MV-4-11 (cell line): ENCODE data around the gene PPIP5K1.
A peak's percentile ranks its signal among the peaks of the same experiment; 100 is the strongest.

Source experiments
- DNase-seq: peaks from one replicate; lab custom pipeline; 2025; lab: John Stamatoyannopoulos, UW

The PPIP5K1 gene

DNA sequence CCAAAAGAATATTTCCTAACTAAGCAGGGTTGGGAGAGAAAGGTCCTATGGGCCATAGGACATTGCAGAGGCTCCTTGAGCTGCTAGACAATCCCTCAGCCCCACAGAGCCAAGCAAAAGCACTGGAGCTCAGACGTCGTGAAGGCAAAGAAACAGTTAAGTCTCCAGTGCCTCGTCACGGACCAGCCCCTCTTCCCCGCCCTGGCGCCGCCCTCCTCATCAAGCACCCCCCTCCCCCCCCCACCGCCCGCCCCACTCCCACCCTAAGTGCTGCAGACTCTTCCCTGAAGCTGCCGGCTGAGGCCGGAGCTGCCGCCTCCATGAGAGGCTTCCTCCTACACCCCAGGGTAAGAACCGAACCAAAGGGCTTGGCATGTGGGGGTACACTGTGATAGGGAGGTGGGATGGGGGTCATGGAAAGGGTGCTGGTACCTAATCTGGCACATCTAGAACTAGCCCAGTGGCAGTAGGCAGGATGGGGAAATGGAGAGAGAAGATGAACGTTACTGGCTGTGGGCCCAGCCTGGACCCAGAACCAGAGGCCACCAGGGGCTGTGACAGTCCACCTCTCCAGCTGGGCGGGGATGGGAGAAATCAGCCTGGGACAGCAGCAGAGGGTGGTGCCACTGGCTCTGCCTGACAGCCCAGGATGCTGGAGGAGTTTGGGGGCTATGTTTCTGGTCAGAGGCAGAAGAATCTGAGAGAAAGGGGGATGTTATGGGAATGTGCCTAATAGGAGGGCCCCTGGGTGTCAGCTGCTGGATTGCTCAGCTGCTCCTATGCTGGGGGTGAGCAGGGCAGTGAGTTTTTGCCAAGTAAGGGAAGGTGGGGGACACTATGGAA is 72.4 kb downstream of the PPIP5K1 start, which contains the start of gene MAP1A:
TSS of gene MAP1A (plus strand) at position 255 of the 843 bp plus-strand sequence. CDS start 3,866 bp downstream, outside the sequence.
- DNase-seq, result no peak

DNA sequence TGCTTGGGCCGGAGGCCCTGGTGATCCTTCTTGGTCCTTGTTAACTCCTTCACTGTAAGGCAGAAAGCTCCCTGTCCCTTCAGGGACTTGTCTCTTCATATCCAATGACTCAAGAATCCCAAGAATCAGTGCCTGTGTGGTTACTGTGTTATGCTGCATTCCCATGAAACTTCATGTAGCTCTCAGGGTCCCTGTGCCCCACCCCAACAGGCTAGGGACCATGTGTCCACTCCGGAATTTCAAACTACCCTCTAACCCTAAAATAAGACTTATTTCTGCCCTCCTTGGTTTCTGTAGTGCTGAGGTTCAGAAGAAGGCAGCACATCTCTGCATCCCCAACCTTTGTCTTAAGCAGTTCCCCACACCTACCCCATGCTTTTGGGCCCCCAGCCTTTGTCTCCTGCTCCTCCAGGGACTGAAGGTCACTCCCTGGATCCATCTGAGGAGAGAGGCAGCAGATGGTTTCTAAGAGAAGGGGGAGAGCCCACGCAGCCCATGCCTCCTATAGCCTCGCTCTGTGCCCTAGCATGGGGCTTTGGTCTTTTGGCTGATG is 73.1 kb downstream of the PPIP5K1 start:
- DNase-seq, result no peak

DNA sequence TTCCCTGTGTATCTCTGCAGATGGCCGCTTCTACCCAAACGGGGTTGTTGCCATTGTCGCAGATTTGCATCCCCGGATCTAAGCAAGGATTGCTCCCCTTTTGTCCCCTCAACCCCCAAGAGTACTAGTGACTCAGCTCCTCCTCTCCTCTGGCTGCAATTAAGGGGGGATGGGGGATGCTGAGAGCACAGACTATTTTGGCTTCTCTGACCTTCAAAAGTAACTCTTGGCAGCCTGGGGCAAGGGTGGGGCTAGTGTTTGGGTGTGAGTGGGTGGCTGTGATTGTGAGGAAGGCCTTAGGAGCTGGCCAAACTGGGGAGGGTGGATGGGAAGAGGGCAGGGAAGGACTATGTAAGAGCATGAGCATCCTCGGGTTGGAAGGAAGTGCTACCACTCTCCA is 73.8 kb downstream of the PPIP5K1 start:
- DNase-seq, result no peak

DNA sequence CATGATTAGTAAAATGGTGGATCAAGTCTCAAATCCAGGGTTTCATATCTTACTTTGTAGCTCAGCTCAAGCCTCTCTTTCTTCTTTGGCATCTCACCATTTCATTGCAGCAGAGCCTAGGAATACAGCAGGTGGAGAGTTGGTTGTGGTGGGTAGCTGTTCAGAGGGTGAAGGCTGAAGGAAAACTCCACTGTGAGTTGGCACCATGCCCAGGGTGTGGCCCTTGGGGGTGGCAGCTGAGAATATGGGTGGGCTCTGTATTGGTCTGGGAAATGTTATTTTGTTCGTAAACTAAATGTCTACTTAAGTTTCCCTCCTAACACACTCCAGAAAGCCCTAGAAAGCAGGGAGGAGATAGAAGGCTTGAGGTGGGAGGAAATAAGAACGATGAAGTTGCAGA is 74.3 kb downstream of the PPIP5K1 start:
- no peak for DNase-seq

DNA sequence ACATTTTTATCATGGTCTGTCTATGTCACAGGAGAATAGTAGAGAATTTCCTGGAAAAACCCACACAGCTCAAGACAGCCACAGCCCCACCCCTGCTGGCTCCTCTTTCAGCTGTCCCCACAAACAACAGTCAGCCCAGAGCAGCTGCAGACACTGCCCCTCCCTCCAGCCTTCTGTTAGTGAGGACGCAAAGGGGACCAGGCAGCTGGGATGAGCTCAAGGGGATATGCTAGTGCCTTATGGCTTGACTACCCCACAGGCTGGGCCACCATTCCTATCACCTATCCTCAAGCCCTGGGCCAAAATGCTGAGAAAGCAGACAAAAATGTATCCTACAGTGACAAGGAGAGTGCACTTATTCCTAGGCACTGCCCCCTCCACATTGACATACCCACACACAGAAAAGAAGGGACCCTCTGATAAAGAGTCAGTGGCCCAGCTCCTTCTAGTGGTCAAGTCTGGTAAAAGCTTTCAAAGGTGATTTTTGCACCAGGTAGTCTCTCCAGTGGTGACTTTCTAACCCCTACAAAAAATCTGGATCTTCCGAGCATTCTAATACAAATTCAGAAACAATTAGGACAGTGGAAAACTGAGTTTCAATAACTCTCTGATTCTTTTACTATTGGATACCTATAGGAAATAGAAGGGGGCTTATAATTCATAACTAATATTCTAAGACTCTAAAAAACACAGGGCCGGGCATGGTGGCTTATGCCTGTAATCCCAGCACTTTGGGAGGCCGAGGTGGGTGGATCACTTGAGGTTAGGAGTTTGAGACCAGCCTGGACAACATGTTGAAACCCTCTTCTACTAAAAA is 75.6 kb downstream of the PPIP5K1 start:
- DNase-seq, result peak; percentile 65

DNA sequence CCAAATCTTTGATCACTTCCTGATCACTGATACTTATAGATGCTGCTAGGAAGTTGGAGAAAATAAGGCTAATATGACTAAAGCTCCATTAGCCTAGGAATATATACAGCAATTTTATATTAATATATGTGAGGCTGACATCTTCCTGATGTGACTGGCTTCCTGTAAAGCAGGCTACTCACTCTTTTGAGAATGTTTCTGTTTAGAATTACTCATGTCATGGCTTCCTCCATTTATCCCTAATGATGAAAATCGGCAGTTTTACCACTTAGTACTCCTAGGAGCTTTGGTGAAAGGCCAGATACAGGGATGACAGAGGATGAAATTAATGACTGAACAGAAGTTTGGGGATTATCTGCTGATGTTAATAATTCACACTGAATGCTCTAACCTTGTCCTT is 76.5 kb downstream of the PPIP5K1 start:
- DNase-seq, result no peak

DNA sequence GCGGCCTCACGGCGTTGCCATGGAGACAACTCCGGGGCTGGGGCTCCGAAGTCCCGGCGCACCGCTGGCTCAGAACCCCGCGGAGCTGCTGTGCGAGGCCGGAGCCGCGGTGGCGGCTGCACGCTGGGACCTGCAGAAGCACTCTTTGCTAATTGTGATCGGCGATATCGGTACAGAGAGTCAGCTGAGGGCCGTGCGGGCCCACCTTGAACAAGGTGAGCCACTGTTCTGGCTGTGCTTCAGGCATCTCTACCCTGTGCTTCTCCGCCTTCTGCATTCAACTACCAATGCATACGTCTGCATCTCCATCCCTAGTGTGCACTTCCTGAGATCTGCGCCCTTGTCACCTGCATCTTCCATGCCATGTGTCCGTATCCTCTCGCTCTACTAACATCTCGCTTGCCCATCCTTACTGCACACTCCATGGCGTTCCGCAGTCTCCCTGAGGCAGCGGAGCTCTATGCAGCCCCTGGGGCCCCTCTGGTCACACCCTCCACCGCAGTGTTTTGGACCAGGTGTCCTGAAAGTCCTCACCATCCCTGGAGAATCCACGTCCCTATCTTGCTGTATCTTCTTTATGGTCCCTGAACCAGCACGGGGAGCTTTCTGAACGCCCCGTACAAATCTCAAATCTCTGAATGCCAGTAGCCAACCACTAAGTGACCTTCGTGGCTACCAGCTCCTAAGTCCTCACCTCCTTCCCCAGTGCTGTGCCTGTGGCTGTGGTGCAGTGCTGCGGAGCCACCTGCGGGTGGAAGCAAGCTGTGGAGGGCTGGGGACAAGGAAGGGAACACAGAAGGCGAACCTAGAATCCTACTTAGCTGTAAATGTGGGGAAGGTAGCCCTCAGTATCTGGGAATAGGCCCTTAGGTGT is 78.8 kb downstream of the PPIP5K1 start:
- DNase-seq, result peak; percentile 20

DNA sequence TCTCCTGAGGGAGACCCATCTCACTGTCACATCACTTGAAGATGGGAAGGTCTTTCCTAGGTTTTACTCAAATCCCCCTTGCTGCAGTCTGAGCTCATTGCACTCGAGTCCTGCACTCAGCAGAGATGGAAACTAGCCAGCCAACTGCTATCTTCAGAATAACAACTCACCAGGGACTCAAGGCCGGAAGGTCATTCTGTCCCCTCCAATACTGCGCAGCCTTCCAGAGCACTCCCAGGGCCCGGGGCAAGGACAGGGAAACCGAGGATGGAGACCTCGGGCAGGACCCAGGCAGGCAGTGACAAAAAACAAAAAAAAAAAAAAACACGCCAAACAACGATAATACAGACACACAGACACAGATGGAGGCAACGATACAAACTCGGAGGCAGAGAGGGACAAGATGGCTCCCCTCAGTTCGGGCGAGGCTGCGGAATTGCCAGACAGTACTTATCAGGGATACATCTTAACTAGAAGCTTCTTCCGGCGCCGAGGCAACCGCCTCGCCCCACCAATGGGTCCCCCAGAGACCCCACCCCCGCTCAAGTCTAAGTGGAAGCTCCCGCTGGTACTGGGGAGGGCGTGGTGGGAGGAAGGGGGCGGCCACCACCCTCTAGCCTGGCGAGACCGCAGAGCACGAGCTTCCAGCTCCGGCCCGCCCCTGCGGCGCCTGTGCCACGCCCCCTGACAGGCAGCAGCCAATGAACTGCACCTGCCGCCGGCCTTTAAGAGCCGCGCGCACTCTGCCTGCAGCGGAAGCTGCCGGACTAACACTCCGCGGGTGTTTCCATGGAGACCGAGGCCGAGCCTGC is 79.6 kb downstream of the PPIP5K1 start:
- peak; percentile 99 for DNase-seq

DNA sequence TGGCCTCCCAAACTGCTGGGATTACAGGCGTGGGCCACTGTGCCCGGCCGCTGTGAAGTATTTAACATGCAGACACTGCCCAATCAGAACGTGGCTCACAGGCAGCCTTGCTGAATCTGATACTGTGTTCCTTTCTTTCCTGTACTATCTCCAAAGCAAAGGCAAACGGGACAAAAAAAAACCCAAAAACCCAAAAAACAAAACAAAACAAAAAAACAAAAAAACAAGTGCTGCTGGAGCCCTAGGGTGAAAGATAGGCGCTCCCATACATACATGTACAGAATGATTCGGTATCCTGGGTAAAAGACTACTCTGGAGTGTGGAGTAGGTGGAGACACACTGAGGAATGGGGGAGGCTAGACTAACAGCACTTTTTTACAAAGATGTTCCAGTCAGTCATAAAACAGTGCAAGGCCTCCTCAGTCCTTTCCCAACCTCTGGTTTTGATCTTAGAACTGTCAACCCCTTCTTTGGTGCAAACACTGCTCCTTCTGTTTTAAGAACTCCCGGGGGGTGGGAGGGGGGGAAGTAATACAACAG is 80.3 kb downstream of the PPIP5K1 start:
- DNase-seq, result no peak

DNA sequence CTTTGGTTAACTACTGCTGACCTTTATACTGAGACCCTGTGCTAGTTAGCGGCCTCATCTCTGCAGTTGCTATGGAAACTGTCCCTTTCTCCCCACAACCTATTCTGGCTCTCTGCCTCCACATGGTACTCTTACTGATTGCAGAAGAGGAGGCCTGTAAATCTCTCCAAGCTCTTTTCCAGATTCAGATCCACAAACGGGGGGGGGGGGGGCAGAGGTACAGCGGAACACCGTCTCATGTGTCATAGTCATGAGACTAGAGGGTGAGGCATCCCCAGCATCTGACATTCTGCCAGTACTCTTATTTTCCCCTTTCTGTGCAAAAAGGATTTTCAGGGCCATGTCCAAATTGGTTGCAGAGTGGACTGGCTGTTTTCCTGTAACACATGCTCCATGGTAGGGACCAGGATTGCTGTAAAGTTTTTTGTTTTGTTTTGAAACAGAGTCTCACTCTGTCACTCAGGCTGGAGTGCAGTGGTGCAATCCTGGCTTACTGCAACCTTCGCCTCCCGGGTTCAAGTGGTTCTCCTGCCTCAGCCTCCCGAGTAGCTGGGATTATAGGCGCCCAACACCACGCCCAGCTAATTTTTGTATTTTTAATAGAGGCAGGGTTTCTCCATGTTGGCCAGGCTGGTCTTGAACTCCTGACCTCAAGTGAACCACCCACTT is 80.9 kb downstream of the PPIP5K1 start:
- DNase-seq, result no peak

DNA sequence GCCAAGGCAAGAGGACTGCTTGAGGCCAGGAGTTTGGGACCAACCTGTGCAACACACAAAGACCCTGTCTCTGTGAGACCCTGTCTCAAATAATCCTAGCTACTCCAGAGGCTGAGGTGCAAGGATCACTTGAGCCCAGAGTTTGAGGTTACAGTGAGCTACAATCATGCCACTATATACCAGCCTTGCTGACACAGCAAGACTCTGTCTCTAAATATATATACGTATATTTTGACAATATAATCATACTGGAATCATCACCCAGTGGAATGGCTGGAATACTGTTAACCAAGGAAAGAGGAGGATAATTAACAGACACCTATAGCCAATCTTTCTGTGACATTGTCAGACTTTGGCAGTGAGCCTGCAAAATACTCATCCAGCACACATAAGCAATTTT is 81.6 kb downstream of the PPIP5K1 start:
- DNase-seq, result no peak

DNA sequence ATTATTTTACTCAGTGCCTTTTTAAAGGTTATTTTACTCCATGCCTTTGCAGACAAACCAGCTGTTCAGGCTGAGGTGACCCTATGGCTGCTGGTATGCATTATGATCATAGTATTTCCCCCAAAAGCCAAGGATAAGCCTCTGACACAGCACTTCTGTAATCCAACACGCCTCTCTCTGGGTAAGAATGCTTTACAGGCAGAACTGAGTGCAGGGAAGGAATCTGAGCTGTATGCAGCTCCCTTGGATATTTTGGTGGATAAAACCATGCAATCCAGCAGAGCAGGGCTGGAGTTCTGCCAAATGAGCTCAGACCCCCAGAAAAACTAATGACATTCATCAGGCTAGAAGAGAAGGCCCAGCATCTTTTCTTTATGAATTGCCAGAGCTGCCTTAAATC is 84.3 kb downstream of the PPIP5K1 start:
- no peak for DNase-seq

DNA sequence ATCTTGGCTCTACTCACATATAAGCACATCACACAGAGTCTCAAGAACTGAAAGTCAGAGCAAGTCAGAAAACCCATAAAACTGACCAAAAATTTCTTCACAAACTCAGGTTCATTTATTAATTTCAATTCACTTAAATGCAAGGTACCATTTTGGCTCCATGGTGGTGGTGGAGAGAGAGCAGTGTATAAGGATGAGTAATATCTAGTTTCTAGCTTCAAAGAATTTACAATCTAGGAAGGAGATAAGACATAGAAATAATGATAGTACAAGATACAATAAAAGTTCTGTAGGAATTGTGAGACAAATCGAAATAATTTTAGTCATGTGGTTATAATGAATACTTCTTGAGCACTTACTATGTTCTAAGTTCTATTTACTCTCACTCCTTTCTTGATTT is 90.4 kb downstream of the PPIP5K1 start:
- DNase-seq, result no peak

DNA sequence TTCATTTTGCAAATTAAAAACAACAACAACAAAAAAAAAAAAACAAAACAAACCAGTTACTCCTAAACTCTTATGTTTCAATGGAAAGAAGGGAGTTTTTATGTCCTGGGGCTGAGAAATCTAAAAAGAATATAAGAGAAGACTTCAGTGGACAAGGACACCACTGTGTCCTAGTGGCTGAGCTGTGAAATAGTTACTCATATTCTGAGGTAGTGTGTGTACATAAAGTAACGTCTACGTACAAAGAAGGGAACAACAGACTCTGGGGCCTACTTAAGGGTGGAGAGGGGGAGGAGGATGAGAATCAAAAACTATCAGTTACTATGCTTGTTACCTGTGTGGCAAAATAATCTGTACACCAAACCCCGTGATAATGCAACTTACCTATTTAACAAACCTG is 91.0 kb downstream of the PPIP5K1 start:
- no peak for DNase-seq

DNA sequence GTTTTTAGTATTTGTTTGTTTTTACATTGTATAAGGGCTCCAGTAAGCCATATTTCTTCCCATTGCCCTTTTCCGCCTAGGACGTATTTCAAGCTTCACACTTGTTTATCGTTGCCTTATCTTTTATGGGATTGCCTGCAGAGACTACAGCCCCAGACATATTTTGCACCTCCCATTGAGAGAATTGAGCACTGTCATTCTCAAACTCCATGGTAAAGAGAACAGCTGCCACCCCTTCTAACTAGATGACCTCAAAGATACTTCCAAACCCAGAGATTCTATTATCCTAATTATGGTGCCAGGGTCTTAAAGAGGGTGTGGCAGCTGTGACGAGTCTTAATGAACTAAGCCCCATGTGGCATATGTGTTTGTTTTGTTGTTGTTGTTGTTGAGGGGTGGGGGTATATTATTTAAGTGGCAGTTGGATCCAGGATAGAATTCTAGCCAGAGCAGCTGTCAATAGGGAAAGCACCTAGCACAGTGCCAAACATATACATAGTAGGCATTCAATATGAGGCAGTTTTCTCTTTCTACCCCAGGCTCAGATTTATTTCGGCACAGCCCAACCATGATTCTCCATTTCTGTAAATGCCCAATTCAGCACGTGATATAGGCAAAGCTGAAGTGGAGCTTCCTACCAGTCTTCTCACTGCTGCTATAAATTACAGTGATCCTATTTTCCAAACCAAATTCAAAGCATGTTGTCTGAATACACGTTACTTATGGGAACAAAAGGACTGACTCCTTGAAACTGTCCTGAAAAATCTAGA is 96.1 kb downstream of the PPIP5K1 start:
- DNase-seq, result no peak

DNA sequence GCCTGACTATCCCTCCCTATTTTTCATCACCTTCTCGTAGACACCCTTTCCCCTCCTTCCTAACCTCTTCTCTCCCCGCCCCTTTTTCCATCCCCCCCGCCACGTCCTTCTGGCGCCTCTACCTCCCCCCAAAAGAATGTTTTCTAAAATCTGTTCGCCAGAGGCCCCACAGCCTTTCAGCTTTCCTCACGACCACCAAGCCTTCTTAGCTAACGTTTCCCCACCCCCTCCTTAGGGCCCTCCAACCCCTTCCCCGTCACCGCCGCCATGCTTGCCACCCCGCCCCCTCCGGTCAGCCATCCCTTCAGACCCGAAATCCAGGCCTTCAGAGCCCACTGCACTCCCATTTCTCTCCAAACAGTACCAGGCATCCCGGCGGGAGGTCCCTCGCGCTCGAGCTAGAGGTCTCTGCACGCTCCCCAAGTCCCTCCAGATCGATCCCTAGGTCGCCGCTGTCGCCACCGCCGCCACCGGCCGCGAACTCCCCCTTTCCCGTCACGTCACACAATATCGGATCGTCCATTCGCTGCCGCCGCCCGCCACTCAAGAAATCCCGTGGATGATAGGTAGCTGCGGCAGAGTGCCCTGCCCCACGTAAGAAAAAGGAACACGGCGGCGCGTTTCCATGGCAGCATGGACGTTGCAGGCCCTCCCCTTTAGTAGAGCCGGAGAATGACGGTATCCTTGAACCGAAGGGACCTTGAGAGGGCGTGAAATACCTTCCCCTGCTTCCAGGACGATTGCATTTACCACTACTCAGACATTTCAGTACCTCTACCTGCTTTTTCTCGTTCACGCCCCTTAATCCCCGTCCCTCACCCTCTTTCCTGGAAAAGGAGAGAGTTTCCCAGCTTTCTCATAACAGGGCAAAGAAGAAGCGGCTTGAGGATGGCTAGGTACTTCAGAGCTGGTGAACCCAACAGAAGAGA is 97.1 kb downstream of the PPIP5K1 start, which contains the start of gene TP53BP1:
TSS of gene TP53BP1 (minus strand) at position 484 of the 929 bp plus-strand sequence. CDS start at position 371, 113 bp downstream.
- DNase-seq, result peak; percentile 94

DNA sequence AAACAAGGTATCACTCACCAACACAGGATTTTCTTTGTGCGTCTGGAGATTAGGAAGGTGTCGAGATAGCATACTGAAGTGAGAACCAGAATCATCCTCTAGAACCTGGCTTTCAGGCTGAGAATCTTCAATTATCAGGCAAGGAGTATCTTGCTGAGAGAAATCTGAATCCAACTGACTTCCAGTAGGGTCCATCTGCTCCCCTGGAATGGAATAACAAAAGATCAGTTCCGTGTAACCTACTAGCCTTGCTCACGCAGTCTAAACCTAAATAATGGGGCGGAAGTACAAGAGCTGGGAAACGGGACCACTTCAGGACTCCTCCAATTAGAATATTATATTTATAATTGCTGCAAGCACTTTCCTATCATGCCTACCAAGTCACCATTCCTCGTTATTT is 97.7 kb downstream of the PPIP5K1 start:
- DNase-seq, result no peak

DNA sequence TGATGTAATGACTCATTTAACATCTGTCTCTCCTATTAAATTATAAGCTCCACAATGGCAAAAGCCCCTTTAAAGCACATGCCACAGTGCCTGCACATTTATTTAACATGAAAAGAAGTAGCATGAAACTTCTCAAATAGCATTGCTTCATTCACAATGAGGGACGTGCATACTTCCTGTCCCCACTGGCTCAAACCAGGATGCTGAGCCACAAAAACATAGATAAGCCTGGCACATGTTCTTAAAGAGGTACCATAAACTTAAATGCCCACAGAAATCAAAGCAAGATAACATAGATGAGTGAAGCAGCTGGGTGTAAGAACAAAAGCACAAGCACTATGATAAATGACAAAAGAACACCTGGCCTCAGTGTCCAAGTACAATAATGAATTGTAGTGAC is 100.8 kb downstream of the PPIP5K1 start:
- DNase-seq, result peak; percentile 20
